Neural progenitor cell (in vitro differentiated cells): ENCODE results near the gene GMNN. TPM values are rescaled to one million over a fixed set of nuclear protein-coding genes. Genes with fewer than 3 reads are reported as not detected.

Experiments
- DNase-seq: peaks from one replicate; pipeline ENCODE4 v3.0.0-alpha.2; 2016; ENCODE audit warnings: low spot score
- H2AFZ ChIP-seq: fragments of 200-600 bp; sonication (generic); replicated peaks from 2 replicates; pipeline ENCODE4 v1.6.1; 2016; ENCODE audit warnings: antibody characterized with exemption
- H3F3A ChIP-seq: fragments of 200-600 bp; sonication (generic); 2 replicates; pipeline ENCODE4 v1.6.1; 2016; ENCODE audit warnings: antibody characterized with exemption, low read depth
- H3K27ac ChIP-seq: fragments of 200-600 bp; sonication (generic); 2 replicates; pipeline ENCODE4 v1.5.1; 2016; ENCODE audit warnings: mild to moderate bottlenecking
- H3K27me3 ChIP-seq: fragments of 200-600 bp; sonication (generic); 2 replicates; pipeline ENCODE4 v1.6.1; 2016; ENCODE audit warnings: mild to moderate bottlenecking, moderate library complexity
- H3K36me3 ChIP-seq: fragments of 200-600 bp; sonication (generic); 2 replicates; pipeline ENCODE4 v1.5.1; 2016
- H3K4me1 ChIP-seq: fragments of 200-600 bp; sonication (generic); 2 replicates; pipeline ENCODE4 v1.6.1; 2016; ENCODE audit warnings: mixed run types
- H3K4me2 ChIP-seq: fragments of 200-600 bp; sonication (generic); 2 replicates; pipeline ENCODE4 v1.6.1; 2016
- H3K4me3 ChIP-seq: fragments of 200-600 bp; sonication (generic); 2 replicates; pipeline ENCODE4 v1.5.1; 2016
- H3K79me2 ChIP-seq: fragments of 200-600 bp; sonication (generic); 2 replicates; pipeline ENCODE4 v1.6.1; 2016; ENCODE audit warnings: low read depth
- H3K9ac ChIP-seq: fragments of 200-600 bp; sonication (generic); 2 replicates; pipeline ENCODE4 v1.6.1; 2016
- H3K9me3 ChIP-seq: fragments of 200-600 bp; sonication (generic); 2 replicates; pipeline ENCODE4 v1.5.1; 2016; ENCODE audit warnings: low read depth
- H4K20me1 ChIP-seq: fragments of 200-600 bp; sonication (generic); 2 replicates; pipeline ENCODE4 v1.6.1; 2016; ENCODE audit warnings: low read depth
- H3K27ac Mint-ChIP-seq: 3 replicates; pipeline ENCODE4 v1.8.0; 2021; ENCODE audit warnings: mixed read lengths
- H3K27me3 Mint-ChIP-seq: 2 replicates; pipeline ENCODE4 v1.8.0; 2022; ENCODE audit warnings: low read depth, mild to moderate bottlenecking, inconsistent platforms, moderate library complexity, mixed read lengths; ENCODE audit not compliant: insufficient read depth
- H3K36me3 Mint-ChIP-seq: 3 replicates; pipeline ENCODE4 v1.8.0; 2021; ENCODE audit warnings: mixed read lengths
- H3K4me1 Mint-ChIP-seq: 3 replicates; pipeline ENCODE4 v1.8.0; 2021; ENCODE audit warnings: mixed read lengths
- H3K4me3 Mint-ChIP-seq: 3 replicates; pipeline ENCODE4 v1.8.0; 2021; ENCODE audit warnings: mild to moderate bottlenecking, moderate library complexity, mixed read lengths
- H3K9me3 Mint-ChIP-seq: 3 replicates; pipeline ENCODE4 v1.8.0; 2020; ENCODE audit warnings: mixed read lengths
- CTCF ChIP-seq: fragments of 200-600 bp; sonication (generic); IDR thresholded peaks from 2 replicates; pipeline ENCODE4 v1.5.1; 2017; ENCODE audit warnings: antibody characterized with exemption, mild to moderate bottlenecking
- EZH2 ChIP-seq: fragments of 200-600 bp; sonication (generic); IDR thresholded peaks from 2 replicates; pipeline ENCODE4 v1.6.1; 2017; ENCODE audit warnings: antibody characterized with exemption, mild to moderate bottlenecking, moderate library complexity
- EZH2phosphoT487 ChIP-seq: fragments of 200-600 bp; sonication (generic); IDR thresholded peaks from 2 replicates; pipeline ENCODE4 v1.6.1; 2017; ENCODE audit warnings: antibody characterized with exemption
- total RNA-seq: library from RNA; depleted of rRNA; stranded (reverse); fragments of >200 nt; gene quantifications from 2 replicates; pipeline ENCODE4 v1.2.3, GENCODE V29; 2015; ENCODE audit warnings: low replicate concordance

Gene GMNN
- total RNA-seq, 1 donor from 2014 or later = 98.5 TPM

GRCh38 chr6:24738741-24739140 lies 36.0 kb upstream of the GMNN start:
- Histone ChIP-seq H3K27ac (no peak overlapping the region), H3K36me3 (no peaks in the 10 kb centered on the region), H3F3A (no peaks in the 10 kb centered on the region), H3K27me3 (no peaks in the 10 kb centered on the region), H3K4me2 (no peak overlapping the region), H3K9ac (no peak overlapping the region), H2AFZ (no peak overlapping the region), H3K79me2 (no peaks in the 10 kb centered on the region), H3K4me3 (no peak overlapping the region), H4K20me1 (no peaks in the 10 kb centered on the region), H3K4me1 (no peaks in the 10 kb centered on the region), H3K9me3 (no peaks in the 10 kb centered on the region)
- DNase-seq = no peak
- no peak overlapping the region for H3K4me3 Mint-ChIP-seq
- TF ChIP-seq CTCF (no peak), EZH2 (no peak), EZH2phosphoT487 (no peak)
- H3K36me3 Mint-ChIP-seq = no peaks in the 10 kb centered on the region
- no peaks in the 10 kb centered on the region for H3K9me3 Mint-ChIP-seq
- H3K27ac Mint-ChIP-seq = no peak overlapping the region
- no peaks in the 10 kb centered on the region for H3K4me1 Mint-ChIP-seq
- H3K27me3 Mint-ChIP-seq = peaks cover under 1% of the 10 kb centered on the region

GRCh38 chr6:24740861-24741260 lies 33.9 kb upstream of the GMNN start:
- Histone ChIP-seq H4K20me1 (no peaks in the 10 kb centered on the region), H3K36me3 (no peaks in the 10 kb centered on the region), H3K27me3 (no peaks in the 10 kb centered on the region), H3K4me3 (no peak overlapping the region), H3K9me3 (no peaks in the 10 kb centered on the region), H2AFZ (no peak overlapping the region), H3K4me2 (no peak overlapping the region), H3K4me1 (no peaks in the 10 kb centered on the region), H3F3A (no peaks in the 10 kb centered on the region), H3K27ac (no peak overlapping the region), H3K9ac (no peak overlapping the region), H3K79me2 (no peaks in the 10 kb centered on the region)
- H3K4me3 Mint-ChIP-seq = no peak overlapping the region
- H3K36me3 Mint-ChIP-seq = no peaks in the 10 kb centered on the region
- H3K27me3 Mint-ChIP-seq = no peaks in the 10 kb centered on the region
- TF ChIP-seq EZH2 (no peak), EZH2phosphoT487 (no peak), CTCF (no peak)
- H3K4me1 Mint-ChIP-seq = no peaks in the 10 kb centered on the region
- DNase-seq = no peak
- peaks cover 2% of the 10 kb centered on the region for H3K9me3 Mint-ChIP-seq
- H3K27ac Mint-ChIP-seq = no peak overlapping the region

- no peaks in the 10 kb centered on the region for H3K4me1 Mint-ChIP-seq
- no peak for DNase-seq
- Histone ChIP-seq H3K79me2 (no peaks in the 10 kb centered on the region), H3K27ac (no peak overlapping the region), H3K4me3 (no peak overlapping the region), H4K20me1 (no peaks in the 10 kb centered on the region), H3K4me1 (no peaks in the 10 kb centered on the region), H3K9ac (no peak overlapping the region), H3K4me2 (no peak overlapping the region), H3K27me3 (no peaks in the 10 kb centered on the region), H3K36me3 (no peaks in the 10 kb centered on the region), H3K9me3 (no peaks in the 10 kb centered on the region), H3F3A (no peaks in the 10 kb centered on the region), H2AFZ (no peak overlapping the region)
- peaks cover 2% of the 10 kb centered on the region for H3K9me3 Mint-ChIP-seq
- H3K4me3 Mint-ChIP-seq = no peak overlapping the region
- H3K27ac Mint-ChIP-seq = no peak overlapping the region
- TF ChIP-seq CTCF = no peak
- no peak for TF ChIP-seq EZH2phosphoT487
- no peak for TF ChIP-seq EZH2
- H3K36me3 Mint-ChIP-seq = no peaks in the 10 kb centered on the region
- H3K27me3 Mint-ChIP-seq = no peaks in the 10 kb centered on the region
Measured at GRCh38 chr6:24742216-24742738, 32.5 kb upstream of the GMNN start.
